Activated CD8-positive, alpha-beta memory T cell treated with anti-CD3 and anti-CD28 coated beads for 36 hours (primary cell): ENCODE measurements around the gene DNPEP. TPM values are rescaled to one million over a fixed set of nuclear protein-coding genes. Genes with fewer than 3 reads are reported as not detected.
"Not testable (repeated sequence)": the region's sequence is repeated elsewhere in the genome, so short reads cannot be mapped to it uniquely, and the experiment has no call there.

ENCODE experiments used
- CTCF ChIA-PET: fragments of 350-600 bp; sonication (Branson Sonifier 250); formaldehyde crosslinking; loops from one replicate; lab custom pipeline; 2021; ENCODE audit warnings: antibody characterized with exemption; lab: Charles Lee
- POLR2A ChIA-PET: fragments of 350-600 bp; sonication (Branson Sonifier 250); formaldehyde crosslinking; loops from one replicate; lab custom pipeline; 2021; ENCODE audit warnings: antibody characterized with exemption; lab: Charles Lee
- total RNA-seq, 2 experiments: library from RNA; stranded (reverse); gene quantifications; one replicate each; pipeline ENCODE4 v1.2.3, GENCODE V29; 2021

DNPEP gene
- total RNA-seq, 2 experiments from 2014 or later = 110 to 115 TPM

- ChIA-PET CTCF (interaction anchor here (0.9 to 5.8 kb wide), 3 partner anchors 15 to 126 kb away, joined by 4 to 58 read pairs (median 27); partner anchors contain the start of gene DNPEP), POLR2A (interaction anchor here (0.6 kb wide), 1 partner anchor 268 kb away, joined by 4 read pairs; no protein-coding TSS in a partner anchor)
Measured at GRCh38 chr2:219404954-219405353, 17.2 kb upstream of the DNPEP start.

GRCh38 chr2:219404291-219404910, 16.7 kb upstream of the DNPEP start:
- POLR2A ChIA-PET = interaction anchor here (0.6 kb wide), 1 partner anchor 268 kb away, joined by 4 read pairs; no protein-coding TSS in a partner anchor
- CTCF ChIA-PET = interaction anchor here (0.9 to 5.8 kb wide), 5 partner anchors 15 to 157 kb away, joined by 4 to 58 read pairs (median 14); partner anchors contain the start of gene DNPEP

- POLR2A ChIA-PET = no interaction called here
- CTCF ChIA-PET = interaction anchor here (0.8 to 5.8 kb wide), 9 partner anchors 14 to 157 kb away, joined by 3 to 58 read pairs (median 7); partner anchors contain the start of gene DNPEP
Measured at GRCh38 chr2:219403861-219404260, 16.1 kb upstream of the DNPEP start.

GRCh38 chr2:219402665-219403515, 15.2 kb upstream of the DNPEP start:
- ChIA-PET CTCF (interaction anchor here (0.8 to 5.8 kb wide), 18 partner anchors 13 to 158 kb away, joined by 3 to 58 read pairs (median 4); partner anchors contain the start of gene DNPEP), POLR2A (no interaction called here)

GRCh38 chr2:219401606-219402005, 13.9 kb upstream of the DNPEP start:
- CTCF ChIA-PET = interaction anchor here (0.7 to 5.8 kb wide), 10 partner anchors 12 to 147 kb away, joined by 3 to 58 read pairs (median 6); partner anchors contain the start of gene DNPEP

GRCh38 chr2:219400562-219400961, 12.8 kb upstream of the DNPEP start:
- CTCF ChIA-PET = interaction anchor here (0.7 to 5.8 kb wide), 2 partner anchors 126 to 131 kb away, joined by 3 to 58 read pairs; no protein-coding TSS in a partner anchor
- POLR2A ChIA-PET = no interaction called here

More at GRCh38 chr2:219401606-219402005, 13.9 kb upstream of the DNPEP start:
- POLR2A ChIA-PET = no interaction called here

GRCh38 chr2:219399716-219400478, 12.2 kb upstream of the DNPEP start:
- ChIA-PET CTCF (interaction anchor here (5.8 kb wide), 1 partner anchor 132 kb away, joined by 58 read pairs; no protein-coding TSS in a partner anchor), POLR2A (no interaction called here)

- ChIA-PET POLR2A (no interaction called here), CTCF (interaction anchor here (1.4 kb wide), 1 partner anchor 11 kb away, joined by 4 read pairs; the partner anchor contains the start of gene DNPEP)
Measured at GRCh38 chr2:219398721-219399363, 11.1 kb upstream of the DNPEP start.

GRCh38 chr2:219396863-219397457, 9.2 kb upstream of the DNPEP start:
- CTCF ChIA-PET = no interaction called here
- POLR2A ChIA-PET = no interaction called here

GRCh38 chr2:219395609-219396008, 7.9 kb upstream of the DNPEP start:
- CTCF ChIA-PET = no interaction called here
- POLR2A ChIA-PET = no interaction called here

- POLR2A ChIA-PET, CTCF ChIA-PET: not testable (repeated sequence)
Measured at GRCh38 chr2:219395056-219395455, 7.3 kb upstream of the DNPEP start.

- POLR2A ChIA-PET = interaction anchor here (0.6 kb wide), 1 partner anchor 205 kb away, joined by 4 read pairs; no protein-coding TSS in a partner anchor
- CTCF ChIA-PET = no interaction called here
Measured at GRCh38 chr2:219392754-219393153, 5.0 kb upstream of the DNPEP start.

GRCh38 chr2:219388907-219389156, 1.1 kb upstream of the DNPEP start:
- POLR2A ChIA-PET = interaction anchor here (0.6 to 1.0 kb wide), 2 partner anchors 41 to 110 kb away, joined by 4 to 9 read pairs; partner anchors contain the start of gene GMPPA

GRCh38 chr2:219388121-219388906, 602 bp upstream of the DNPEP start:
- CTCF ChIA-PET = interaction anchor here (0.6 to 3.9 kb wide), 11 partner anchors 10 to 495 kb away, joined by 3 to 27 read pairs (median 4); no protein-coding TSS in a partner anchor
- POLR2A ChIA-PET = interaction anchor here (0.6 to 1.3 kb wide), 5 partner anchors 11 to 188 kb away, joined by 3 to 9 read pairs (median 4); partner anchors contain the start of genes GMPPA, TUBA4A and TUBA4B

More at GRCh38 chr2:219388907-219389156, 1.1 kb upstream of the DNPEP start:
- CTCF ChIA-PET = interaction anchor here (0.6 to 3.9 kb wide), 9 partner anchors 10 to 394 kb away, joined by 3 to 27 read pairs (median 4); no protein-coding TSS in a partner anchor

- ChIA-PET CTCF (interaction anchor here (1.0 to 2.2 kb wide), 3 partner anchors 12 to 144 kb away, joined by 3 to 8 read pairs (median 4); no protein-coding TSS in a partner anchor), POLR2A (interaction anchor here (0.8 to 1.3 kb wide), 3 partner anchors 112 to 157 kb away, joined by 3 to 8 read pairs (median 4); partner anchors contain the start of genes ANKZF1, ATG9A, GMPPA and TUBA4A)
Measured at GRCh38 chr2:219386532-219387280, 1.0 kb downstream of the DNPEP start.
